Osteocyte (in vitro differentiated cells): ENCODE measurements around the gene THOC5. TPM values are rescaled to one million over a fixed set of nuclear protein-coding genes. Genes with fewer than 3 reads are reported as not detected.
A peak's percentile ranks its signal among the peaks of the same experiment; 100 is the strongest.
"Not testable (repeated sequence)": the region's sequence is repeated elsewhere in the genome, so short reads cannot be mapped to it uniquely, and the experiment has no call there.

Experiments
- DNase-seq: peaks from one replicate; pipeline ENCODE4 v3.0.0; 2021; ENCODE audit warnings: mixed read lengths; ENCODE audit not compliant: unreplicated experiment; ENCODE audit errors: extremely low spot score
- H3K27ac Mint-ChIP-seq: one replicate; pipeline ENCODE4 v1.8.0; 2021; ENCODE audit warnings: mild to moderate bottlenecking, mixed read lengths; ENCODE audit not compliant: unreplicated experiment
- H3K27me3 Mint-ChIP-seq: one replicate; pipeline ENCODE4 v1.8.0; 2021; ENCODE audit warnings: mixed read lengths; ENCODE audit not compliant: unreplicated experiment
- H3K36me3 Mint-ChIP-seq: one replicate; pipeline ENCODE4 v1.8.0; 2021; ENCODE audit warnings: mixed read lengths; ENCODE audit not compliant: unreplicated experiment
- H3K4me1 Mint-ChIP-seq: one replicate; pipeline ENCODE4 v1.8.0; 2021; ENCODE audit warnings: mixed read lengths; ENCODE audit not compliant: unreplicated experiment
- H3K4me3 Mint-ChIP-seq: one replicate; pipeline ENCODE4 v1.8.0; 2021; ENCODE audit warnings: mild to moderate bottlenecking, moderate library complexity, mixed read lengths; ENCODE audit not compliant: unreplicated experiment
- H3K9me3 Mint-ChIP-seq: one replicate; pipeline ENCODE4 v1.8.0; 2021; ENCODE audit warnings: mixed read lengths; ENCODE audit not compliant: unreplicated experiment
- total RNA-seq: library from RNA; stranded (reverse); gene quantifications from 2 replicates; pipeline ENCODE4 v1.2.1, GENCODE V29; 2021
- TF ChIP-seq, protein P1 (sequence below): fragments of 200-600 bp; sonication (generic); IDR thresholded peaks from 2 replicates; pipeline ENCODE4 v1.5.0; 2021; ENCODE audit warnings: antibody characterized with exemption, mild to moderate bottlenecking, moderate library complexity

THOC5 gene
- total RNA-seq, 1 donor from 2014 or later = 60.0 TPM

DNA sequence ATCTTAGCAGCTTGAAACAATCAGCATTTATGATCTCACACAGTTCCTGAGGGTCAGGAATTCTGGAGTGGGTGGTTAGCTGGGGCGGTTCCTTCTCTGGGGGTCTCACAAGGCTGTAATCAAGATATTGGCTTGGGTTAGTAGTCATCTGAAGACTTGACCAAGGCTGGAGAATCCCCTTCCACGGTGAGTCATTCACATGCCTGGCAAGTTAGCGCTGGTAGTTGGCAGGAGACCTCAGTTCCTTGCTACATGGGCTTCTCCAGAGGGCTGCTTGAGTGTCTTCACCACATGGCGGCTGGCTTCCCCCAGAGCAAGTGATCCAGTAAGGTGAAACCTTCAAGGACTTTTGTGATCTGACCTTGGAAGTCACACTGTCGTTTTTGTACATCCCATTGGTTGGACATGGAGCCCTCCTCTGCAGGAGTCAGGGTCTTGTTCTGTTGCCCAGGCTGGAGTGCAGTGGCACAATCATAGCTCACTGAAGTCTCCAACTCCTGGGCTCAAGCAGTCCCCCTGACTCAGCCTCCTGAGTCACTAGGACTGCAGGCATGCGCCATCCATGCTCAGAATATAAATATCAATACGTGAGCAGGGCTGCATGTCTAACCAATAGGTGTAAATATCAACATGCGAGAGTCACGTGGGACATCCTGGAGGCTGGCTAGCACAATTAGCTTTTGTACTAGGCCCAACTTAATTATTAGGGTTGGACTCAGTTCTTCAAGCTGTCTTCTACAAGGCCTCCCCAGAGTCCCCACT is 34.6 kb upstream of the THOC5 start:
- H3K9me3 Mint-ChIP-seq = no peaks in the 10 kb centered on the region
- DNase-seq = no peak
- TF ChIP-seq, protein P1, sequence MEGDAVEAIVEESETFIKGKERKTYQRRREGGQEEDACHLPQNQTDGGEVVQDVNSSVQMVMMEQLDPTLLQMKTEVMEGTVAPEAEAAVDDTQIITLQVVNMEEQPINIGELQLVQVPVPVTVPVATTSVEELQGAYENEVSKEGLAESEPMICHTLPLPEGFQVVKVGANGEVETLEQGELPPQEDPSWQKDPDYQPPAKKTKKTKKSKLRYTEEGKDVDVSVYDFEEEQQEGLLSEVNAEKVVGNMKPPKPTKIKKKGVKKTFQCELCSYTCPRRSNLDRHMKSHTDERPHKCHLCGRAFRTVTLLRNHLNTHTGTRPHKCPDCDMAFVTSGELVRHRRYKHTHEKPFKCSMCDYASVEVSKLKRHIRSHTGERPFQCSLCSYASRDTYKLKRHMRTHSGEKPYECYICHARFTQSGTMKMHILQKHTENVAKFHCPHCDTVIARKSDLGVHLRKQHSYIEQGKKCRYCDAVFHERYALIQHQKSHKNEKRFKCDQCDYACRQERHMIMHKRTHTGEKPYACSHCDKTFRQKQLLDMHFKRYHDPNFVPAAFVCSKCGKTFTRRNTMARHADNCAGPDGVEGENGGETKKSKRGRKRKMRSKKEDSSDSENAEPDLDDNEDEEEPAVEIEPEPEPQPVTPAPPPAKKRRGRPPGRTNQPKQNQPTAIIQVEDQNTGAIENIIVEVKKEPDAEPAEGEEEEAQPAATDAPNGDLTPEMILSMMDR = no peak
- no peaks in the 10 kb centered on the region for H3K27me3 Mint-ChIP-seq
- H3K4me3 Mint-ChIP-seq = no peak overlapping the region
- H3K36me3 Mint-ChIP-seq = no peaks in the 10 kb centered on the region
- H3K27ac Mint-ChIP-seq = no peak overlapping the region
- H3K4me1 Mint-ChIP-seq = peaks cover 3% of the 10 kb centered on the region

DNA sequence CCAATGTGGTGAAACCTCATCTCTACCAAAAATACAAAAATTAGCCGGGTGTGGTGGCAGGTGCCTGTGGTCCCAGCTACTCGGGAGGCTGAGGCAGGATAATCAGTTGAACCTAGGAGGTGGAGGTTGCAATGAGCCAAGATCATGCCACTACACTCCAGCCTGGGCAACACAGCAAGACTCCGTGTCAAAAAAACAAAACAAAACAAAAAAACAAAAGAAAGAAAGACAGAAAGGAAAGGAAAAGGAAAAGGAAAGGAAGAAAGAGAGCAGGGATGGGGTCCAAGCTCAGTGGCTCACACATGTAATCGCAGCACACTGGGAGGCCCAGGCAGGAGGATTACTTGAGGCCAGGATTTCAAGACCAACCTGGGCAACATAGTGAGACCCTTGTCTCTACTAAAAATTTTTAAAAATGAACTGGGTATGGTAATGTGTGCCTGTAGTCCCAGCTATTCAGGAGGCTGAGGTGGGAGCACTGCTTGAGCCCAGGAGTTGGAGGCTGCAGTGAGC is 32.7 kb upstream of the THOC5 start:
- H3K9me3 Mint-ChIP-seq, H3K36me3 Mint-ChIP-seq, H3K4me3 Mint-ChIP-seq, H3K27me3 Mint-ChIP-seq, DNase-seq, H3K4me1 Mint-ChIP-seq, H3K27ac Mint-ChIP-seq: not testable (repeated sequence)

DNA sequence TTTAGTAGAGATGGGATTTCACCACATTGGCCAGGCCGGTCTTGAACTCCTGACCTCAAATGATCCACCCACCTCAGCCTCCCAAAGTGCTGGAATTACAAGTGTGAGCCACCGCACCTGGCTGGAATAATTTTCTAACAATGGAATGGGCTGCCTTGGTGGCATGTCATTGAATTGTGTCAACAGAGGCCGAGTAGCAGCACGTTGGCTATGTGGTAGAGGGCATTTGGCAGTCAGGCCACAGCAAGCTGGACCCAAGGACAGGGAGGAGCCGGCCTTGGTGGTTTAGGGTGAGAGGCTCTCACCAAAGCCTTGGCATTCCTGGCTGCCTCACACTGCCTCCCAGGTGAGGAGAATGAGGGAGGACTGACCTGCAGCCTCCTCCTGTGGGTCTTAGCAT is 31.4 kb upstream of the THOC5 start:
- Mint-ChIP-seq H3K9me3 (no peaks in the 10 kb centered on the region), H3K4me1 (peaks cover 12% of the 10 kb centered on the region), H3K4me3 (no peak overlapping the region)

DNA sequence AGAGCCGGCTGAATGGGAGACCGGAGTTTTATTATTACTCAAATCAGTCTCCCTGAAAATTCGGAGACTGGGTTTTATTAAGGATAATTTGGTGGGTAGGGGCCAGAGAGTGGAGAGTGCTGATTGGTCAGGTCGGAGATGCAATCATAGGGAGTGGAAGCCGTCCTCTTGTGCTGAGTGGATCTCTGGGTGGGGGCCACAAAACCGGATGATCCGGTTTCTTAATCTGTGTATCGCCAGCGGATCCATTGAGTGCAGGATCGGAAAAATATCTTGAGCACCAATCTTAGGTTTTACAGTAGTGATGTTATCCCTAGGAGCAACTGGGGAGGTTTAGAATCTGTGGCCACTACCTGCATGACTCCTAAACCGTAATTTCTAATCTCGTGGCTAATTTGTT is 28.2 kb upstream of the THOC5 start:
- H3K36me3 Mint-ChIP-seq = no peaks in the 10 kb centered on the region
- TF ChIP-seq, protein P1 = no peak
- H3K27me3 Mint-ChIP-seq = no peaks in the 10 kb centered on the region
- peak overlapping the region; percentile 65 for H3K27ac Mint-ChIP-seq
- H3K9me3 Mint-ChIP-seq = no peaks in the 10 kb centered on the region
- H3K4me1 Mint-ChIP-seq = peaks cover 13% of the 10 kb centered on the region
- no peak for DNase-seq
- peak overlapping the region; percentile 89 for H3K4me3 Mint-ChIP-seq

More for the DNA sequence above, 31.4 kb upstream of the THOC5 start:
- no peaks in the 10 kb centered on the region for H3K36me3 Mint-ChIP-seq
- no peak for DNase-seq
- TF ChIP-seq, protein P1 = no peak
- H3K27ac Mint-ChIP-seq = no peak overlapping the region
- no peaks in the 10 kb centered on the region for H3K27me3 Mint-ChIP-seq

DNA sequence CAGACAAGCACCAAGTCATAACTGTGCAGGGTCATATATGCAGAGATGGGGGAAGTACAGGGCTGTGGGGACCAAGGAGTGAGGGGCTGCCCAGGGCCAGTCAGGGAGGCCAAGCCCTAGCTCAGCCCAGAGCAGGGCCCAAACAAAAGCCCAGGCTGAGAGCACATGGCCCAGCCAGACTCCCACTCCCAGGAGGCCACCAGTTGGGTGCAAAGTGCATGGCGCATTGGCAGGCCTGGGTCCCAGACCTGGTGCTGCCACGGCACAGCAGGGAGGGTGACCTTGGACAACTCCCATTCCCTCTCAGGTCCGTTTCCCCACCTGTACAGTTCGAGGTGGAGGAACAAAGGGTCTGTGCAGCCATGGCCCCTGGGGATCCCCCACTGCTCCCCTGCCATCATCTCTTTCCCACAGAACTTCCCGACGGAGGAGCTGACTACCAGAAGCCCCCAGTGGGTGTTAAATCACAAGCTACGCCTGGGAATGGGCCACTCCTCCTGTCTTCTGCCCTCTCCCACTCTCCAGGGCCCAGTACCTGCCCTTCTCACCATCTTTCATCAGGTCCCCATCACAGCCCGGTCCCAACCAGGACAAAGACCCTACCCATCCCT is 26.7 kb upstream of the THOC5 start:
- H3K4me3 Mint-ChIP-seq = peak overlapping the region; percentile 89
- no peaks in the 10 kb centered on the region for H3K27me3 Mint-ChIP-seq
- TF ChIP-seq, protein P1 = no peak
- no peak for DNase-seq
- peaks cover 13% of the 10 kb centered on the region for H3K4me1 Mint-ChIP-seq
- H3K9me3 Mint-ChIP-seq = no peaks in the 10 kb centered on the region
- no peaks in the 10 kb centered on the region for H3K36me3 Mint-ChIP-seq
- peak overlapping the region; percentile 63 for H3K27ac Mint-ChIP-seq
